Loucy (cell line): ENCODE measurements around the gene TMEM52.

ENCODE experiments used
- EZH2phosphoT487 ChIP-seq: fragments of 200-600 bp; IDR thresholded peaks from 2 replicates; pipeline ENCODE4 v1.6.1; 2018; ENCODE audit warnings: antibody characterized with exemption, mild to moderate bottlenecking, moderate library complexity, borderline replicate concordance
- TF ChIP-seq, protein P1 (sequence below): fragments of 200-600 bp; sonication (generic); conservative IDR thresholded peaks from 2 replicates; pipeline ENCODE4 v1.5.1; 2014; ENCODE audit warnings: mild to moderate bottlenecking, antibody characterized with exemption, low read length

GRCh38 chr1:1929639-1930545 lies 10.8 kb upstream of the TMEM52 start:
- TF ChIP-seq, protein P1, sequence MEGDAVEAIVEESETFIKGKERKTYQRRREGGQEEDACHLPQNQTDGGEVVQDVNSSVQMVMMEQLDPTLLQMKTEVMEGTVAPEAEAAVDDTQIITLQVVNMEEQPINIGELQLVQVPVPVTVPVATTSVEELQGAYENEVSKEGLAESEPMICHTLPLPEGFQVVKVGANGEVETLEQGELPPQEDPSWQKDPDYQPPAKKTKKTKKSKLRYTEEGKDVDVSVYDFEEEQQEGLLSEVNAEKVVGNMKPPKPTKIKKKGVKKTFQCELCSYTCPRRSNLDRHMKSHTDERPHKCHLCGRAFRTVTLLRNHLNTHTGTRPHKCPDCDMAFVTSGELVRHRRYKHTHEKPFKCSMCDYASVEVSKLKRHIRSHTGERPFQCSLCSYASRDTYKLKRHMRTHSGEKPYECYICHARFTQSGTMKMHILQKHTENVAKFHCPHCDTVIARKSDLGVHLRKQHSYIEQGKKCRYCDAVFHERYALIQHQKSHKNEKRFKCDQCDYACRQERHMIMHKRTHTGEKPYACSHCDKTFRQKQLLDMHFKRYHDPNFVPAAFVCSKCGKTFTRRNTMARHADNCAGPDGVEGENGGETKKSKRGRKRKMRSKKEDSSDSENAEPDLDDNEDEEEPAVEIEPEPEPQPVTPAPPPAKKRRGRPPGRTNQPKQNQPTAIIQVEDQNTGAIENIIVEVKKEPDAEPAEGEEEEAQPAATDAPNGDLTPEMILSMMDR, result no peak
- TF ChIP-seq EZH2phosphoT487, result no peak
